Endothelial cell of umbilical vein (primary cell): ENCODE measurements around the gene RDX. TPM values are rescaled to one million over a fixed set of nuclear protein-coding genes. Genes with fewer than 3 reads are reported as not detected.

Source experiments
- BruUV-seq: library from RNA; stranded (reverse); fragments of 400-500 nt; replicated peaks from 2 replicates; lab custom pipeline; 2021; lab: Mats Ljungman, UMichigan
- CTCF ChIA-PET: fragments of 300-600, 350-600 bp; sonication (Branson Sonifier 250); formaldehyde crosslinking; loops from one replicate; lab custom pipeline; 2021; ENCODE audit warnings: antibody characterized with exemption, inconsistent platforms; lab: Charles Lee
- POLR2A ChIA-PET: fragments of 300-600, 350-600 bp; sonication (Branson Sonifier 250); formaldehyde crosslinking; loops from one replicate; lab custom pipeline; 2021; ENCODE audit warnings: antibody characterized with exemption, inconsistent platforms; lab: Charles Lee
- DNase-seq: peaks from one replicate; pipeline ENCODE4 v3.0.0-alpha.2; 2011; ENCODE audit warnings: low read depth, low spot score
- FAIRE-seq: peaks from 2 replicates; lab custom pipeline; 2011; peaks lifted over from hg19 to GRCh38; lab: Jason Lieb, UNC
- H2AFZ ChIP-seq: 2 replicates; pipeline ENCODE4 v1.6.0; 2012; ENCODE audit warnings: low read depth, low read length, control low read depth, inconsistent platforms
- H3K27ac ChIP-seq: 2 replicates; pipeline ENCODE4 v1.5.1; 2011; ENCODE audit warnings: low read depth, mild to moderate bottlenecking, control low read depth, low read length, moderate library complexity; ENCODE audit not compliant: insufficient read depth
- H3K27me3 ChIP-seq, 2 experiments: 2 replicates each; pipeline versions ENCODE4 v1.6.0 to v1.6.1; 2011; ENCODE audit warnings: low read length in 2 of 2, mixed read lengths in 1 of 2; ENCODE audit not compliant: control insufficient read depth in 2 of 2, insufficient read depth in 2 of 2
- H3K36me3 ChIP-seq, 2 experiments: 2 replicates in 1 of 2; 3 replicates in 1 of 2; pipeline ENCODE4 v1.5.1; 2011; ENCODE audit warnings: low read length in 2 of 2, mild to moderate bottlenecking in 1 of 2, moderate library complexity in 1 of 2; ENCODE audit not compliant: control insufficient read depth in 2 of 2, insufficient read depth in 2 of 2; ENCODE audit errors: extremely low read depth in 1 of 2
- H3K4me1 ChIP-seq: 3 replicates; pipeline ENCODE4 v1.5.1; 2011; ENCODE audit warnings: mild to moderate bottlenecking, low read length; ENCODE audit not compliant: control insufficient read depth, insufficient read depth; ENCODE audit errors: extremely low read depth
- H3K4me2 ChIP-seq: 2 replicates; pipeline ENCODE4 v1.6.1; 2011; ENCODE audit warnings: low read length, control low read depth, mixed read lengths; ENCODE audit not compliant: insufficient read depth
- H3K4me3 ChIP-seq, 3 experiments: fragments of 200-600 bp in 1 of 3; sonication (generic), shearing (Covaris generic) in 1 of 3; replicated peaks in 1 of 3; 2 replicates each; pipeline ENCODE4 v1.5.1; 2011 to 2016; ENCODE audit warnings: control low read depth in 3 of 3, low read length in 3 of 3, mild to moderate bottlenecking in 2 of 3, inconsistent platforms in 1 of 3, low read depth in 1 of 3, moderate library complexity in 1 of 3; ENCODE audit not compliant: insufficient read depth in 1 of 3
- H3K79me2 ChIP-seq: 2 replicates; pipeline ENCODE4 v1.6.0; 2012; ENCODE audit warnings: low read length, inconsistent platforms; ENCODE audit not compliant: control insufficient read depth, insufficient read depth
- H3K9ac ChIP-seq: replicated peaks from 2 replicates; pipeline ENCODE3; 2011; ENCODE audit warnings: low read length, control low read depth; ENCODE audit not compliant: insufficient read depth; ENCODE audit errors: extremely low read depth
- H3K9me1 ChIP-seq: replicated peaks from 3 replicates; pipeline ENCODE4 v1.6.0; 2011; ENCODE audit warnings: mild to moderate bottlenecking, low read length; ENCODE audit not compliant: control insufficient read depth, insufficient read depth; ENCODE audit errors: extremely low read depth
- H3K9me3 ChIP-seq: replicated peaks from 2 replicates; pipeline ENCODE4 v1.5.1; 2012; ENCODE audit warnings: low read length, inconsistent platforms; ENCODE audit not compliant: control insufficient read depth, insufficient read depth
- H4K20me1 ChIP-seq: replicated peaks from 2 replicates; pipeline ENCODE3; 2011; ENCODE audit warnings: mild to moderate bottlenecking, low read length; ENCODE audit not compliant: control insufficient read depth, insufficient read depth; ENCODE audit errors: extremely low read depth
- CTCF ChIP-seq, 2 donors: IDR thresholded peaks; 1 replicate in 1 of 2; 2 replicates in 1 of 2; pipeline ENCODE4 v1.5.1; 2011; ENCODE audit warnings: low read length in 2 of 2, mild to moderate bottlenecking in 2 of 2, moderate library complexity in 2 of 2, control low read depth in 1 of 2, inconsistent platforms in 1 of 2, low read depth in 1 of 2; ENCODE audit not compliant: insufficient read depth in 1 of 2; ENCODE audit errors: extremely low read depth in 1 of 2
- EZH2 ChIP-seq: IDR thresholded peaks from 2 replicates; pipeline ENCODE4 v1.6.1; 2012; ENCODE audit warnings: borderline replicate concordance, low read depth, mild to moderate bottlenecking, moderate library complexity, low read length, inconsistent platforms; ENCODE audit not compliant: severe bottlenecking
- FOS ChIP-seq: IDR thresholded peaks from 2 replicates; pipeline ENCODE4 v1.6.1; 2011; ENCODE audit warnings: mild to moderate bottlenecking, low read length, moderate library complexity, borderline replicate concordance; ENCODE audit not compliant: insufficient read depth
- GATA2 ChIP-seq: IDR thresholded peaks from 2 replicates; pipeline ENCODE4 v1.7.0; 2011; ENCODE audit warnings: low read depth, mild to moderate bottlenecking, moderate library complexity, mixed read lengths, low read length; ENCODE audit not compliant: insufficient read length, insufficient read depth
- JUN ChIP-seq: IDR thresholded peaks from 2 replicates; pipeline ENCODE4 v1.6.1; 2011; ENCODE audit warnings: borderline replicate concordance, low read depth; ENCODE audit not compliant: insufficient read length, insufficient read depth
- MYC ChIP-seq: IDR thresholded peaks from one replicate; pipeline ENCODE4 v1.6.1; 2011; ENCODE audit warnings: mild to moderate bottlenecking, low read depth, low read length
- POLR2A ChIP-seq: IDR thresholded peaks from 2 replicates; pipeline ENCODE4 v1.6.1; 2012; ENCODE audit warnings: low read depth, mild to moderate bottlenecking, control low read depth, low read length
- POLR2AphosphoS5 ChIP-seq: IDR thresholded peaks from 2 replicates; pipeline ENCODE4 v1.6.1; 2012; ENCODE audit warnings: low read depth, mild to moderate bottlenecking, control low read depth, low read length, moderate library complexity; ENCODE audit not compliant: insufficient read depth
- dilution Hi-C: fragments of 300-500 bp; cut with MboI; formaldehyde crosslinking; loops from one replicate; pipeline ENCODE4 v1.15.0; 2019; ENCODE audit warnings: low sequenced_read_pairs; ENCODE audit not compliant: extremely low pct_ligation_motif_present
- intact Hi-C: fragments of 100-400 bp; cut with micrococcal nuclease; formaldehyde crosslinking; loops from one replicate; pipeline ENCODE4 v1.10.0; 2022
- polyA plus RNA-seq, 4 experiments: library from polyadenylated mRNA; depleted of rRNA in 3 of 4; stranded (reverse) in 3 of 4; unstranded in 1 of 4; fragments of >200 nt; gene quantifications; 2 replicates each; pipeline versions ENCODE4 v1.2.1 to v1.2.3, GENCODE V29; 2011 to 2012; ENCODE audit warnings: missing spikeins in 1 of 4
- total RNA-seq: library from RNA; stranded (reverse); gene quantifications from 2 replicates; pipeline ENCODE4 v1.2.3, GENCODE V29; 2021
- TF ChIP-seq, protein P1 (sequence below): IDR thresholded peaks from 2 replicates; pipeline ENCODE4 v1.6.1; 2011; ENCODE audit not compliant: insufficient read depth, insufficient read length

Gene RDX
- total and polyA plus RNA-seq, 2 donors (not counting 3 experiments of a cell fraction or from before 2014, with no cell fraction given), result 47.9 to 280 TPM

GRCh38 chr11:110161061-110161460, 135.4 kb downstream of the RDX start:
- no peak for TF ChIP-seq POLR2AphosphoS5
- H3K9ac ChIP-seq, result no peak overlapping the region
- no peak for DNase-seq
- no TSS peak for BruUV-seq
- intact Hi-C loops, result loop anchor here (2.0 kb wide), 1 partner anchor 24 kb away; no protein-coding TSS in a partner anchor
- no peaks in the 10 kb centered on the region for H4K20me1 ChIP-seq
- no peaks in the 10 kb centered on the region for H3K9me3 ChIP-seq
- ChIA-PET CTCF (interaction anchor here (1.1 to 1.5 kb wide), 3 partner anchors 12 to 66 kb away, joined by 3 read pairs; no protein-coding TSS in a partner anchor), POLR2A (no interaction called here)
- no peak overlapping the region for H2AFZ ChIP-seq
- no peaks in the 10 kb centered on the region for H3K27me3 ChIP-seq
- no peak for FAIRE-seq
- no peak overlapping the region for H3K27ac ChIP-seq
- no peak overlapping the region for H3K4me2 ChIP-seq
- no peaks in the 10 kb centered on the region for H3K79me2 ChIP-seq
- peaks cover 8 to 10% of the 10 kb centered on the region in 2 experiments for H3K36me3 ChIP-seq
- no peak overlapping the region for H3K4me3 ChIP-seq
- dilution Hi-C loops, result no loop called here
- H3K4me1 ChIP-seq, result peaks cover 4% of the 10 kb centered on the region
- peaks cover 2% of the 10 kb centered on the region for H3K9me1 ChIP-seq

DNA sequence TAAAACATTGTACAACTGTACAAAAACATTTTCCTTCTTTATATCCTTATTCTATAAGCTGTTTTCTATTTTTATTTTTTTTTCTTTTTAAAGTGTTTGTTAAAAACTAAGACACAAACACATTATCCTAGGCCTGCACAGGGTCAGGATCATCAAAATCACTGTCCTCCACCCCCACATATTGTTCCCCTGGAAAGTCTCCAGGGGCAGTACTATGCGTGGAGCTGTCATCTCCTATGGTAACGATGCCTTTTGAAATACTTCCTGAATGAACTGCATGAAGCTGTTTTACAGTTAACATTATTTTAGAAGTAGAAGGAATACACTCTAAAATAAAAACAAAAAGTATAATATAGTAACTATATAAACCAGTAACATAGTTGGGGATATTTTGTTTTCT, 136.0 kb downstream of the RDX start:
- H3K36me3 ChIP-seq, result peaks cover 8 to 10% of the 10 kb centered on the region in 2 experiments
- CTCF ChIA-PET, result interaction anchor here (0.8 to 1.7 kb wide), 7 partner anchors 11 to 275 kb away, joined by 3 to 5 read pairs (median 3); no protein-coding TSS in a partner anchor
- intact Hi-C loops (loop anchor here (2.0 kb wide), 1 partner anchor 24 kb away; no protein-coding TSS in a partner anchor), dilution Hi-C loops (no loop called here)
- DNase-seq (no peak), FAIRE-seq (no peak)
- H3K27ac ChIP-seq, result no peak overlapping the region
- no peaks in the 10 kb centered on the region for H4K20me1 ChIP-seq
- no peak overlapping the region for H3K4me2 ChIP-seq
- H3K27me3 ChIP-seq, result no peaks in the 10 kb centered on the region
- BruUV-seq, result no TSS peak
- TF ChIP-seq EZH2, result no peak
- TF ChIP-seq, protein P1, sequence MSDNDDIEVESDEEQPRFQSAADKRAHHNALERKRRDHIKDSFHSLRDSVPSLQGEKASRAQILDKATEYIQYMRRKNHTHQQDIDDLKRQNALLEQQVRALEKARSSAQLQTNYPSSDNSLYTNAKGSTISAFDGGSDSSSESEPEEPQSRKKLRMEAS, result no peak
- no peak for TF ChIP-seq POLR2AphosphoS5
- TF ChIP-seq POLR2A, result no peak
- no peak for TF ChIP-seq GATA2
- no peak for TF ChIP-seq FOS
- no peak for TF ChIP-seq CTCF (IDR thresholded peaks at IDR 0.05; ENCODE audit: extremely low read depth in 1 of 2, insufficient read depth in 1 of 2, low read depth in 1 of 2, low read length in 2 of 2)
- no peak for TF ChIP-seq MYC
- TF ChIP-seq JUN, result no peak
- peaks cover 2% of the 10 kb centered on the region for H3K9me1 ChIP-seq
- no peak overlapping the region for H3K9ac ChIP-seq
- no peak overlapping the region for H2AFZ ChIP-seq
- H3K4me3 ChIP-seq, result no peak overlapping the region
- H3K4me1 ChIP-seq, result peaks cover 4% of the 10 kb centered on the region
- H3K9me3 ChIP-seq, result no peaks in the 10 kb centered on the region
- no peaks in the 10 kb centered on the region for H3K79me2 ChIP-seq
- POLR2A ChIA-PET, result no interaction called here
